Peyer's patch (tissue), 4 donors: ENCODE measurements around the gene RNF208. TPM values are rescaled to one million over a fixed set of nuclear protein-coding genes. Genes with fewer than 3 reads are reported as not detected.
"Not testable (repeated sequence)": the region's sequence is repeated elsewhere in the genome, so short reads cannot be mapped to it uniquely, and the experiment has no call there.

ENCODE experiments used
- DNase-seq, 3 donors: peaks; one replicate each; pipeline ENCODE4 v3.0.0-alpha.2; 2017 to 2019
- H3K27ac ChIP-seq, 4 donors: fragments of 200-600 bp; sonication (generic); one replicate each; pipeline ENCODE4 v1.5.1; 2016 to 2019
- H3K27me3 ChIP-seq, 2 donors: fragments of 200-600 bp; sonication (generic); one replicate each; pipeline ENCODE4 v1.5.1; 2019
- H3K36me3 ChIP-seq, 3 donors: fragments of 200-600 bp; sonication (generic); one replicate each; pipeline ENCODE4 v1.5.1; 2016 to 2019
- H3K4me1 ChIP-seq, 4 donors: fragments of 200-600 bp; sonication (generic); one replicate each; pipeline ENCODE4 v1.5.1; 2016 to 2019
- H3K4me3 ChIP-seq, 4 donors: fragments of 200-600 bp; sonication (generic); 1 replicate in 3 of 4; 2 replicates in 1 of 4; pipeline ENCODE4 v1.5.1; 2016 to 2019; ENCODE audit warnings: mild to moderate bottlenecking in 1 of 4
- H3K9me3 ChIP-seq, 4 donors: fragments of 200-600 bp; sonication (generic); one replicate each; pipeline ENCODE4 v1.5.1; 2016 to 2019; ENCODE audit warnings: mild to moderate bottlenecking in 1 of 4
- POLR2A ChIP-seq, 2 donors: fragments of 450-650 bp; IDR thresholded peaks; one replicate each; pipeline ENCODE4 v1.5.1; 2017; ENCODE audit warnings: antibody characterized with exemption in 2 of 2, mild to moderate bottlenecking in 2 of 2, moderate library complexity in 2 of 2
- total RNA-seq, 4 donors: library from RNA; depleted of rRNA; stranded (reverse); fragments of >200 nt; gene quantifications; one replicate each; pipeline ENCODE4 v1.1.0, GENCODE V29; 2016
- TF ChIP-seq, protein P1 (sequence below), 6 experiments: fragments of 450-650 bp in 4 of 6; fragments of 200-600 bp in 2 of 6; sonication (generic) in 1 of 6; IDR thresholded peaks; one replicate each; pipeline ENCODE4 v1.5.1; 2017 to 2019; ENCODE audit warnings: antibody characterized with exemption in 6 of 6, mild to moderate bottlenecking in 3 of 6, moderate library complexity in 1 of 6

RNF208 gene
- total RNA-seq, 4 donors from 2014 or later, result 4.4 to 5.9 TPM; not detected in 2

GRCh38 chr9:137263506-137263905 is 41.5 kb upstream of the RNF208 start:
- H3K27me3 ChIP-seq, result no peaks in the 10 kb centered on the region
- TF ChIP-seq POLR2A (IDR thresholded peaks at IDR 0.05), result no peak
- TF ChIP-seq, protein P1, sequence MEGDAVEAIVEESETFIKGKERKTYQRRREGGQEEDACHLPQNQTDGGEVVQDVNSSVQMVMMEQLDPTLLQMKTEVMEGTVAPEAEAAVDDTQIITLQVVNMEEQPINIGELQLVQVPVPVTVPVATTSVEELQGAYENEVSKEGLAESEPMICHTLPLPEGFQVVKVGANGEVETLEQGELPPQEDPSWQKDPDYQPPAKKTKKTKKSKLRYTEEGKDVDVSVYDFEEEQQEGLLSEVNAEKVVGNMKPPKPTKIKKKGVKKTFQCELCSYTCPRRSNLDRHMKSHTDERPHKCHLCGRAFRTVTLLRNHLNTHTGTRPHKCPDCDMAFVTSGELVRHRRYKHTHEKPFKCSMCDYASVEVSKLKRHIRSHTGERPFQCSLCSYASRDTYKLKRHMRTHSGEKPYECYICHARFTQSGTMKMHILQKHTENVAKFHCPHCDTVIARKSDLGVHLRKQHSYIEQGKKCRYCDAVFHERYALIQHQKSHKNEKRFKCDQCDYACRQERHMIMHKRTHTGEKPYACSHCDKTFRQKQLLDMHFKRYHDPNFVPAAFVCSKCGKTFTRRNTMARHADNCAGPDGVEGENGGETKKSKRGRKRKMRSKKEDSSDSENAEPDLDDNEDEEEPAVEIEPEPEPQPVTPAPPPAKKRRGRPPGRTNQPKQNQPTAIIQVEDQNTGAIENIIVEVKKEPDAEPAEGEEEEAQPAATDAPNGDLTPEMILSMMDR (IDR thresholded peaks at IDR 0.05), result no peak
- no peak for DNase-seq
- no peaks in the 10 kb centered on the region for H3K9me3 ChIP-seq
- H3K4me1 ChIP-seq, result peaks cover 0 to 9% (median 0%) of the 10 kb centered on the region in 4 donors
- peaks cover 0 to 49% (median 0%) of the 10 kb centered on the region in 3 donors for H3K36me3 ChIP-seq
- H3K4me3 ChIP-seq, result no peak overlapping the region
- H3K27ac ChIP-seq, result no peak overlapping the region

DNA sequence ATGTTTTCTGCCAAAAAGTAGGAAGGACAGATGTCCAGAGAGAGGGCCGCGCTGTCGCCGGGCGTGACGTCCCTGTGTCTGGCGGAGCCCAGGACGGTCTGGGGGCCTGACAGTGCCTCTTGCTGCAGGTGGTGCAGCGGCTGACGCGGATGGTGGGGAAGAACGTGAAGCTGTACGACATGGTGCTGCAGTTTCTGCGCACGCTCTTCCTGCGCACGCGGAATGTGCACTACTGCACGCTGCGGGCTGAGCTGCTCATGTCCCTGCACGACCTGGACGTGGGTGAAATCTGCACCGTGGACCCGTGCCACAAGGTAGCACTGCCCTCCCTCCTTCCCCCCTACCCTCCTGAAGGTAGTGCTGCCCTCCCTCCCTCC is 40.9 kb upstream of the RNF208 start:
- H3K27me3 ChIP-seq, result no peaks in the 10 kb centered on the region
- TF ChIP-seq, protein P1 (IDR thresholded peaks at IDR 0.05), result no peak
- no peak for TF ChIP-seq POLR2A (IDR thresholded peaks at IDR 0.05)
- H3K27ac ChIP-seq, result no peak overlapping the region
- peaks cover 0 to 54% (median 0%) of the 10 kb centered on the region in 3 donors for H3K36me3 ChIP-seq
- H3K4me3 ChIP-seq, result no peak overlapping the region
- H3K9me3 ChIP-seq, result no peaks in the 10 kb centered on the region
- no peak for DNase-seq
- peaks cover 0 to 3% (median 0%) of the 10 kb centered on the region in 4 donors for H3K4me1 ChIP-seq

DNA sequence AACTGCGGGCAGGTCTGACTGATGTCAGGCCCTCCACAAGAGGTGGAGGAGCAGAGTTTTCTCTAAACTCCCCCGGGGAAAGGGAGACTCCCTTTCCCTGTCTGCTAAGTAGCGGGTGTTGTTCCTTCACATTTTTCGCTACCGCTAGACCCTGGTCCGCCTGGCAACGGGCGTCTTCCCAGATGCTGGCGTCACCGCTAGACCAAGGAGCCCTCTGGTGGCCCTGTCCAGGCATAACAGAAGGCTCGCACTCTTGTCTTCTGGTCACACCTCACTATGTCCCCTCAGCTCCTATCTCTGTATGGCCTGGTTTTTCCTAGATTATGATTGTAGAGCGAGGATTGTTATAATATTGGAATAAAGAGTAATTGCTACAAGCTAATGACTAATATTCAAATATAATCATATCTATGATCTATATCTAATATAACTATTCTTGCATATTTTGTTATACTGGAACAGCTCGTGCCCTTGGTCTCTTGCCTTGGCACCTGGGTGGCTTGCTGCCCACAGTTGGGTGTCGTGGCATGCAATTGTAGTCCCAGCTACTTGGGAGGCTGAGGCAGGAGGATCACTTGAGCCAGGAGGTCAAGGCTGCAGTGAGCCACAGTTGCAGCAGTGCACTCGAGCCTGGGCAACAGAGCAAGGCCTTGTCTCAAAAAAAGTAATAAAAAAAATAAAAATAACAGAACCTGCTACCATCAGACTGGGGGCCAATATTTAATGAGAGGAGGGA is 40.3 kb upstream of the RNF208 start:
- peaks cover 0 to 56% (median 0%) of the 10 kb centered on the region in 3 donors for H3K36me3 ChIP-seq
- DNase-seq, H3K9me3 ChIP-seq, H3K27me3 ChIP-seq, H3K27ac ChIP-seq, H3K4me1 ChIP-seq, H3K4me3 ChIP-seq: not testable (repeated sequence)
- TF ChIP-seq, protein P1 (IDR thresholded peaks at IDR 0.05), result peak in 5 of 6 experiments; percentile 16 to 51 (median 47)

GRCh38 chr9:137256856-137257255 is 34.8 kb upstream of the RNF208 start:
- Histone ChIP-seq H3K4me1 (peaks cover 4 to 30% (median 12%) of the 10 kb centered on the region in 4 donors), H3K27ac (no peak overlapping the region), H3K4me3 (no peak overlapping the region), H3K9me3 (no peaks in the 10 kb centered on the region), H3K27me3 (no peaks in the 10 kb centered on the region), H3K36me3 (peaks cover 0 to 24% (median 0%) of the 10 kb centered on the region in 3 donors)
- TF ChIP-seq, protein P1 (IDR thresholded peaks at IDR 0.05), result no peak
- TF ChIP-seq POLR2A (IDR thresholded peaks at IDR 0.05), result no peak
- no peak for DNase-seq

DNA sequence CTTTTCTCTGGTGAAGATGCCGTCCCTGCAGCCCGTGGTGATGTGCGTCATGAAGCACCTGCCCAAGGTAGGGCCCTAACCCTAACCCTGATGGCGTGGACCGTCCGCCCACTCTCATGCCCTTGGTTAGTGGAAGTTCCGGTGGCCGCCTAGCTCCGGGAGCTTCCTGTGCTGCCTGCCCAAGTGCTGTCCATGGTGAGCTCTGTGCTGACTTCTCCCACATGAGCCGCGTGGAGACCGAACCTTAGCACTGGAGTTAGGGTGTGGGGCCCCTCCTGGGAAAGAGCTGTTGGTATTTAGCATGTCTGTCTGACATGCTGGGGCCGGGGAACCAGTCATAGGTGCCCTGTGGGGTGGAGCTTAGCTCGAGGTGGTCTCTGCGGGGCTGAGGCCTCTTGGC is 34.3 kb upstream of the RNF208 start:
- H3K4me1 ChIP-seq, result peaks cover 4 to 30% (median 12%) of the 10 kb centered on the region in 4 donors
- H3K27me3 ChIP-seq, result no peaks in the 10 kb centered on the region
- H3K36me3 ChIP-seq, result peaks cover 0 to 24% (median 0%) of the 10 kb centered on the region in 3 donors
- TF ChIP-seq, protein P1 (IDR thresholded peaks at IDR 0.05), result no peak
- no peak for TF ChIP-seq POLR2A (IDR thresholded peaks at IDR 0.05)
- H3K4me3 ChIP-seq, result peak overlapping the region in 3 of 4 donors; percentile 100
- DNase-seq, result no peak
- H3K27ac ChIP-seq, result no peak overlapping the region
- H3K9me3 ChIP-seq, result no peaks in the 10 kb centered on the region
